ENCODE data around the gene TGFBI. TPM values are rescaled to one million over a fixed set of nuclear protein-coding genes. Genes with fewer than 3 reads are reported as not detected.

TGFBI gene
- total and polyA plus RNA-seq, 9 of the 15 experiments (the other 6 are each of a cell fraction or from before 2014, with no cell fraction given): 0.05 to 0.62 (median 0.08) TPM; not detected in 6

DNA sequence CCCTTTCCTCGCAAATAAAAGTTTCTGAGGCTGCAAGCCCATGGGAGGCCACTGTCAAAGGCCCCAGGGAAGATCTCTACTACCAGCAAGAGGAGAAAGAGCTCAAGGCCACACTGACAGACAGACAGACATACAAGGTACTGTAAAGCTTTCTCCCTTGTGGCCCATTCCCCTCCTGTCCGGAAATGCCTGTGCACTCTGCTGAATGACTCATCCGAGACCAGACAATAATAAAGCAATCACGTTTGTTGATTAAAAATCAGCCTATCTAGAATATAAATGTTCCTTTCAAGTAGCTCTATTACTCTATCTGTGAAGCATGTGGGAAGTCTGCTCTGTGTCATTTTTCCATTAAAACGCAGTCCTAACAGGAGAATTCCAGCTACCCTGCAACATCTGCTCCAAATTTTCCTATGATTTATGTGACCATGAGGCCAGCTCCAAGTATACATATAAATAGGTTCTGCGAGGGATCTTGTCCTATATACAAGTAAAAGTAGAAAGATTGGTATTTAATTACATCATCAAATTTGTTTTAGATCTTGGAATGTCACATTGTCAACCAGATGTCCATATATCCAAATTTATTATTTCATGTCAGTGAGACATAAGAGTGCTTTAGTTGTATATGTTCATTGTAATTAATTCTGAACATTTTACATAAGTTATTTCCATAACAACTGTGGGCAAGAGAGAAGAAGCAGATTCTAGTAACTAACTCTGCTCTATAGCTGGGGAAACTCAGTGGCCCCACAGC, 34.7 kb upstream of the TGFBI start (continued):
- TF ChIP-seq E4F1 (CRISPR knock-in tag; IDR thresholded peaks at IDR 0.05; ENCODE audit: borderline replicate concordance): no peak
- no peak for TF ChIP-seq ZNF707 (CRISPR knock-in tag; conservative IDR thresholded peaks at IDR 0.05)
- TF ChIP-seq BRF1 (IDR thresholded peaks at IDR 0.05; ENCODE audit: borderline replicate concordance, extremely low read depth, insufficient read length): no peak
- TF ChIP-seq TRIM28 (IDR thresholded peaks at IDR 0.05): no peak
- TF ChIP-seq ILF3 (IDR thresholded peaks at IDR 0.05; ENCODE audit: borderline replicate concordance): no peak
- TF ChIP-seq SREBF1 (IDR thresholded peaks at IDR 0.05; ENCODE audit: borderline replicate concordance, low read depth, low read length): no peak

DNA sequence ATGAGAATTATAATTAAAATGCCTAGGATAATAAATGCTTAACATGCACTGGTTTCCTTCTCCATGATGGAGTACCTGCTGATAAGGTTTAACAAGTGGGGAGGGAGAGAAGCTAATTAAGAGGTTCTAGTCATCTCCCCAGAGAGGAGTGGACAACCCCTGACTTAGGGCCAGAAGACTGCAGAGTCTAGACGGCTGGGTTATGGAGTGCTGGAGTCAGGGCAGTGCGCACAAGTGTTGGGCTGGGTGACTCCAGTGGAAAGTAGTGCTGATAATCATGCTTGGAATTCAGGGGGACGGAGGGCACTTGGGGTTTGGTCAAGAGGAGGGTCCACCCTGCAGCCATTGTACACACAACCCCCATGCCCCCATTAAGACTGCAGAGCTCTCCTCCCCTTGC, 32.8 kb upstream of the TGFBI start:
- POLR2A ChIA-PET: interaction anchor here (0.9 kb wide), 1 partner anchor 18 kb away, joined by 5 read pairs; no protein-coding TSS in a partner anchor
- no peak overlapping the region for H3K27ac ChIP-seq (ENCODE audit: extremely low read depth, low read depth, low read length)
- FAIRE-seq (no peak), ATAC-seq (no peak), DNase-seq (ENCODE audit: extremely low read depth in 1 of 4, low spot score in 3 of 4) (no peak)
- WGBS (ENCODE audit: insufficient coverage, low coverage, missing lambda C conversion rate): 3% methylated on average over 3 of the region's 3 CpGs
- no peaks in the 10 kb centered on the region for H3K79me2 ChIP-seq (ENCODE audit: control insufficient read depth, insufficient read depth, low read length)
- no peak overlapping the region for H3K9ac ChIP-seq (ENCODE audit: insufficient read depth in 1 of 2, low read depth in 2 of 2, low read length in 2 of 2)
- H3K4me3 ChIP-seq: no peak overlapping the region
- H2AFZ ChIP-seq (ENCODE audit: low read depth, low read length): no peak overlapping the region
- no TSS peak for BruUV-seq (replicated peaks)
- no peak overlapping the region for H3K4me2 ChIP-seq (ENCODE audit: insufficient read depth, low read length)
- H4K20me1 ChIP-seq (replicated peaks; ENCODE audit: control insufficient read depth, insufficient read depth, low read length): no peaks in the 10 kb centered on the region
- CTCF ChIA-PET (ENCODE audit: low intra/inter-chr PET ratio): no interaction called here
- intact Hi-C loops (cut with micrococcal nuclease): no loop called here
- H3K4me1 ChIP-seq (replicated peaks in 1 of 2; ENCODE audit: control insufficient read depth in 2 of 2, insufficient read depth in 2 of 2, low read length in 2 of 2): no peaks in the 10 kb centered on the region
- no peaks in the 10 kb centered on the region for H3K9me1 ChIP-seq (ENCODE audit: control insufficient read depth, insufficient read depth, low read length)
- in situ Hi-C loops (cut with MboI): no loop called here
- peaks cover 12 to 38% of the 10 kb centered on the region in 2 experiments for H3K27me3 ChIP-seq (ENCODE audit: control insufficient read depth in 2 of 2, insufficient read depth in 2 of 2, low read length in 2 of 2)
- no peaks in the 10 kb centered on the region for H3K9me3 ChIP-seq (replicated peaks; ENCODE audit: control insufficient read depth, insufficient read depth, low read depth, low read length)
- H3K36me3 ChIP-seq (ENCODE audit: control insufficient read depth, insufficient read depth, low read length): no peaks in the 10 kb centered on the region
- no peak for TF ChIP-seq ZNF311 (CRISPR knock-in tag; IDR thresholded peaks at IDR 0.05)
- TF ChIP-seq ILK (tag; IDR thresholded peaks at IDR 0.05; ENCODE audit: borderline replicate concordance, low read depth): no peak
- no peak for TF ChIP-seq ZFX (CRISPR knock-in tag; IDR thresholded peaks at IDR 0.05)
- no peak for TF ChIP-seq ZBTB12 (CRISPR knock-in tag; IDR thresholded peaks at IDR 0.05)
- TF ChIP-seq, protein P1, sequence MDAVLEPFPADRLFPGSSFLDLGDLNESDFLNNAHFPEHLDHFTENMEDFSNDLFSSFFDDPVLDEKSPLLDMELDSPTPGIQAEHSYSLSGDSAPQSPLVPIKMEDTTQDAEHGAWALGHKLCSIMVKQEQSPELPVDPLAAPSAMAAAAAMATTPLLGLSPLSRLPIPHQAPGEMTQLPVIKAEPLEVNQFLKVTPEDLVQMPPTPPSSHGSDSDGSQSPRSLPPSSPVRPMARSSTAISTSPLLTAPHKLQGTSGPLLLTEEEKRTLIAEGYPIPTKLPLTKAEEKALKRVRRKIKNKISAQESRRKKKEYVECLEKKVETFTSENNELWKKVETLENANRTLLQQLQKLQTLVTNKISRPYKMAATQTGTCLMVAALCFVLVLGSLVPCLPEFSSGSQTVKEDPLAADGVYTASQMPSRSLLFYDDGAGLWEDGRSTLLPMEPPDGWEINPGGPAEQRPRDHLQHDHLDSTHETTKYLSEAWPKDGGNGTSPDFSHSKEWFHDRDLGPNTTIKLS (IDR thresholded peaks at IDR 0.05; ENCODE audit: borderline replicate concordance, low read depth): no peak
- TF ChIP-seq XRCC4 (IDR thresholded peaks at IDR 0.05; ENCODE audit: extremely low read depth, insufficient read depth, insufficient read length): no peak
- TF ChIP-seq SMARCA5 (IDR thresholded peaks at IDR 0.05): no peak
- no peak for TF ChIP-seq PTBP1 (IDR thresholded peaks at IDR 0.05; ENCODE audit: low read depth, low read length)
- TF ChIP-seq ZNF583 (CRISPR knock-in tag; IDR thresholded peaks at IDR 0.05): no peak
- TF ChIP-seq SNIP1 (IDR thresholded peaks at IDR 0.05; ENCODE audit: low read depth): no peak
- TF ChIP-seq SRSF9 (IDR thresholded peaks at IDR 0.05; ENCODE audit: borderline replicate concordance, low read depth, low read length): no peak
